ENCODE measurements around the gene FARP1.

Gene FARP1

GRCh38 chr13:98325724-98326123 is 182.8 kb downstream of the FARP1 start:
- no peaks in the 10 kb centered on the region for H3K9me3 ChIP-seq (ENCODE audit: low read depth, low read length)
- H3K4me3 ChIP-seq = no peak overlapping the region
- H3K9ac ChIP-seq (ENCODE audit: insufficient read length) = no peak overlapping the region
- no peak for TF ChIP-seq FOXP2 (optimal IDR thresholded peaks at IDR 0.05; ENCODE audit: control extremely low read depth, extremely low read length, insufficient read depth)
- no peak for DNase-seq (ENCODE audit: low read depth, low spot score)
- H3K27ac ChIP-seq = no peak overlapping the region
- no peaks in the 10 kb centered on the region for H3K36me3 ChIP-seq (ENCODE audit: insufficient read depth, low read length)

- DNase-seq (ENCODE audit: low read depth, low spot score) = no peak
- no peak overlapping the region for H3K27ac ChIP-seq
- TF ChIP-seq FOXP2 (optimal IDR thresholded peaks at IDR 0.05; ENCODE audit: control extremely low read depth, extremely low read length, insufficient read depth) (no peak), EZH2 (IDR thresholded peaks at IDR 0.05) (no peak)
- H3K4me3 ChIP-seq = no peak overlapping the region
- no peaks in the 10 kb centered on the region for H3K9me3 ChIP-seq (ENCODE audit: low read depth, low read length)
- no peaks in the 10 kb centered on the region for H3K36me3 ChIP-seq (ENCODE audit: insufficient read depth, low read length)
- no peak overlapping the region for H3K9ac ChIP-seq (ENCODE audit: insufficient read length)
Measured at GRCh38 chr13:98326291-98326690, 183.4 kb downstream of the FARP1 start.

GRCh38 chr13:98327371-98328270 is 184.7 kb downstream of the FARP1 start:
- H3K9me3 ChIP-seq (ENCODE audit: low read depth, low read length) = no peaks in the 10 kb centered on the region
- no peak for TF ChIP-seq POLR2AphosphoS5 (IDR thresholded peaks at IDR 0.05; ENCODE audit: borderline replicate concordance, low read depth, low read length)
- no peak for DNase-seq (ENCODE audit: low read depth, low spot score)
- H3K36me3 ChIP-seq (ENCODE audit: insufficient read depth, low read length) = no peaks in the 10 kb centered on the region
- H3K4me3 ChIP-seq = 0 out of 2 replicates have a peak overlapping the region, but pooled peaks have one; percentile 22
- H3K9ac ChIP-seq (ENCODE audit: insufficient read length) = no peak overlapping the region
- no peak overlapping the region for H3K27ac ChIP-seq

- no peak for DNase-seq (ENCODE audit: low read depth, low spot score)
- TF ChIP-seq POLR2AphosphoS5 (IDR thresholded peaks at IDR 0.05; ENCODE audit: borderline replicate concordance, low read depth, low read length) (no peak), FOXP2 (optimal IDR thresholded peaks at IDR 0.05; ENCODE audit: control extremely low read depth, extremely low read length, insufficient read depth) (no peak), EZH2 (IDR thresholded peaks at IDR 0.05) (no peak)
- H3K9me3 ChIP-seq (ENCODE audit: low read depth, low read length) = no peaks in the 10 kb centered on the region
- H3K36me3 ChIP-seq (ENCODE audit: insufficient read depth, low read length) = no peaks in the 10 kb centered on the region
- no peak overlapping the region for H3K27ac ChIP-seq
- H3K9ac ChIP-seq (ENCODE audit: insufficient read length) = no peak overlapping the region
- no peak overlapping the region for H3K4me3 ChIP-seq
Measured at GRCh38 chr13:98328511-98328910, 185.6 kb downstream of the FARP1 start.

- TF ChIP-seq FOXP2 (optimal IDR thresholded peaks at IDR 0.05; ENCODE audit: control extremely low read depth, extremely low read length, insufficient read depth) (no peak), EZH2 (IDR thresholded peaks at IDR 0.05) (no peak), POLR2AphosphoS5 (IDR thresholded peaks at IDR 0.05; ENCODE audit: borderline replicate concordance, low read depth, low read length) (no peak)
- no peak for DNase-seq (ENCODE audit: low read depth, low spot score)
- Histone ChIP-seq H3K9ac (ENCODE audit: insufficient read length) (no peak overlapping the region), H3K9me3 (ENCODE audit: low read depth, low read length) (no peaks in the 10 kb centered on the region), H3K36me3 (ENCODE audit: insufficient read depth, low read length) (no peaks in the 10 kb centered on the region), H3K4me3 (no peak overlapping the region), H3K27ac (no peak overlapping the region)
Measured at GRCh38 chr13:98332222-98332621, 189.3 kb downstream of the FARP1 start.

GRCh38 chr13:98332691-98333090 is 189.8 kb downstream of the FARP1 start:
- Histone ChIP-seq H3K9ac (ENCODE audit: insufficient read length) (no peak overlapping the region), H3K9me3 (ENCODE audit: low read depth, low read length) (no peaks in the 10 kb centered on the region), H3K4me3 (no peak overlapping the region), H3K36me3 (ENCODE audit: insufficient read depth, low read length) (no peaks in the 10 kb centered on the region), H3K27ac (no peak overlapping the region)
- no peak for DNase-seq (ENCODE audit: low read depth, low spot score)
- TF ChIP-seq EZH2 (IDR thresholded peaks at IDR 0.05) (no peak), POLR2AphosphoS5 (IDR thresholded peaks at IDR 0.05; ENCODE audit: borderline replicate concordance, low read depth, low read length) (no peak), FOXP2 (optimal IDR thresholded peaks at IDR 0.05; ENCODE audit: control extremely low read depth, extremely low read length, insufficient read depth) (no peak)

GRCh38 chr13:98333486-98333885 is 190.6 kb downstream of the FARP1 start:
- Histone ChIP-seq H3K36me3 (ENCODE audit: insufficient read depth, low read length) (no peaks in the 10 kb centered on the region), H3K27ac (peak overlapping the region; percentile 29; the same call in 1 of the 2 replicates), H3K9me3 (ENCODE audit: low read depth, low read length) (no peaks in the 10 kb centered on the region), H3K4me3 (no peak overlapping the region), H3K9ac (ENCODE audit: insufficient read length) (no peak overlapping the region)
- TF ChIP-seq FOXP2 (optimal IDR thresholded peaks at IDR 0.05; ENCODE audit: control extremely low read depth, extremely low read length, insufficient read depth) (no peak), EZH2 (IDR thresholded peaks at IDR 0.05) (no peak), POLR2AphosphoS5 (IDR thresholded peaks at IDR 0.05; ENCODE audit: borderline replicate concordance, low read depth, low read length) (no peak)
- no peak for DNase-seq (ENCODE audit: low read depth, low spot score)

- no peaks in the 10 kb centered on the region for H3K9me3 ChIP-seq (ENCODE audit: low read depth, low read length)
- no peak overlapping the region for H3K4me3 ChIP-seq
- H3K9ac ChIP-seq (ENCODE audit: insufficient read length) = no peak overlapping the region
- DNase-seq (ENCODE audit: low read depth, low spot score) = no peak
- H3K36me3 ChIP-seq (ENCODE audit: insufficient read depth, low read length) = no peaks in the 10 kb centered on the region
- H3K27ac ChIP-seq = no peak overlapping the region
- TF ChIP-seq EZH2 (IDR thresholded peaks at IDR 0.05) (no peak), FOXP2 (optimal IDR thresholded peaks at IDR 0.05; ENCODE audit: control extremely low read depth, extremely low read length, insufficient read depth) (no peak), POLR2AphosphoS5 (IDR thresholded peaks at IDR 0.05; ENCODE audit: borderline replicate concordance, low read depth, low read length) (no peak)
Measured at GRCh38 chr13:98334620-98335205, 191.8 kb downstream of the FARP1 start.

Data from SK-N-MC (cell line).